CMK (cell line): ENCODE results near the gene ZNF775.

Experiments used
- DNase-seq: peaks from one replicate; pipeline ENCODE4 v3.0.0-alpha.2; 2010; ENCODE audit warnings: low read depth

ZNF775 gene

DNA sequence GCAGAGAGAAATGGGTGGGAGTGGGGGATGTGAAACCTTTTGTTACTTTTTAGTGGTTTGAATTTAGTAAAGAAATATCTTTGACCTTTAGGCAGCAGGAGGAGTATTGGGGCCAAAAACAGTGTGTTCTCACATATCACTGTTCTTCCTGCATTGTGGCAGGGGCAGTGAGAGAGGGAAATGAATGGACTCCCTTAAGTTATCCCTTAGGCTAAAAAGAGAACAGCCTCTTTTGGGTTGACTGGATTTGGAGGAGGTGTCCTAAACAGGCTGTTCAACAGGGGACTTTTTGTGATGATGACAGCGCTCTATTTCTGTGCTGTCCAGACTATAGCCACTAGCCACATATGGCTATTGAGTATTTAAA, 22.3 kb downstream of the ZNF775 start:
- no peak for DNase-seq

DNA sequence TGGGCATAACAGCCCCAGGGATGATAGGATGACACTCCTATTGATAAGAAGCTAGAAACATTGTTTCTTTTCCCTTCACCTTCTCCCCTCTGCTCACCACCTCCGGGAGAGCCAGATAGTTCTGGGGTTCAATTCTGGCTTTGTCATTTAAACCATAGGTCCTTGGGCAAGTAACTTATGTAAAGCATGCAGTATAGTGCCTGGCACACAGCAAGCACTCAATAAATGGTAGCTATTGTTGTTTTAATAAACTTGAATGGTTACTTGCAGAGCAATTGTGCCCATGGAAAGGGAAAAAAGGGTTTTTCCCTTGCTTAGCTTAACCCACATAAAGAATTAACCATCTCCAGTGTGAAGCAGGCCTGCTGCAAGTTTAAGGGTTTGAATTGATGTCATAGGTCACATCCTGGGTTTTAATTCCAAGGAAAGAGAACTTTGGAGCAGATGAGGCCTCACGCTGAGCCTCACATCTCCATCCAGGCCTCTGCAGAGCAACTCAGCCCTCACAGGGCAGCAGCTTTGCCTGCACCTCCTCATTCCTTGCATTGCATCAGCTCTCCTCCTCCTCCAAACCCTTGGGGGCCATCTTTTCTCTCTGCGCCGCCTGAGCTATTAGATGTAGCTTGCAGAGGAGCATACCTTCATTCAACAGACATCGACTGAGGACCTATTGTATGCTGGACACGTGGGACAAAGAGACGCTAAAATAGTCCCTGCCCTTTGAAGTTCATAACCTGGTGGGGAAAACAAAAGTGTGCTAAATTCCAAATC, 22.9 kb downstream of the ZNF775 start:
- no peak for DNase-seq

DNA sequence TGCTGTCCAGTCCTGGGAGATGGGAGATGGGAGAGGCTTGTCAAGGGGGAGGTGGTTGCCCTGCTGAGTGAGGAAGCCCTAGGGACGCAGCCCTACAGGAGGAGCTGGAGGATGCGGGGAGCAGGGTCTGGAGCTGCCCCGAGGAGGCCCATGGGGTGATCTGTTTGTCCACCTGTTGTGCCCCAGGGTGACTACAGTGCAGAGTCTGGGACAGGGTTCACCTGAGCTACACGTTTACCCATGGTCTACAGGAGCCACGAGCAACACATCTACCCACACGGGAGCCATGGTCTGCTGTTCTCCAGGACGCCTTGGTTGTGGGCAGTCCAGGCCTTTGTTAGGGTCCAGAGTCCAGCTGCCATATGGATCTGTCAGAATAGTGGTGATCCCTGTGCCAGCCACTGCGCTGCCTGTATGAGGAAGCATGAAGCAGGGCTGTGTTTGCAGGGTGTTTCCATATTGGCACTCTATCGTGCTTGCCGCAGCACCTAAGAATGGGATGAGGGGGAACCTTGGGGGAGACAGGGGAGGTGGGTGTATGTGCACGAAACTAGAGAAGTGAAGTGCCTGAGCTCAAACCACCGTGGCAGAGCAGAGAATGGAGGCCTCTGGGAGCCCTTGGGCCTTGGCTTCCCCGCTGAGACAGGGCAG, 23.7 kb downstream of the ZNF775 start:
- no peak for DNase-seq

DNA sequence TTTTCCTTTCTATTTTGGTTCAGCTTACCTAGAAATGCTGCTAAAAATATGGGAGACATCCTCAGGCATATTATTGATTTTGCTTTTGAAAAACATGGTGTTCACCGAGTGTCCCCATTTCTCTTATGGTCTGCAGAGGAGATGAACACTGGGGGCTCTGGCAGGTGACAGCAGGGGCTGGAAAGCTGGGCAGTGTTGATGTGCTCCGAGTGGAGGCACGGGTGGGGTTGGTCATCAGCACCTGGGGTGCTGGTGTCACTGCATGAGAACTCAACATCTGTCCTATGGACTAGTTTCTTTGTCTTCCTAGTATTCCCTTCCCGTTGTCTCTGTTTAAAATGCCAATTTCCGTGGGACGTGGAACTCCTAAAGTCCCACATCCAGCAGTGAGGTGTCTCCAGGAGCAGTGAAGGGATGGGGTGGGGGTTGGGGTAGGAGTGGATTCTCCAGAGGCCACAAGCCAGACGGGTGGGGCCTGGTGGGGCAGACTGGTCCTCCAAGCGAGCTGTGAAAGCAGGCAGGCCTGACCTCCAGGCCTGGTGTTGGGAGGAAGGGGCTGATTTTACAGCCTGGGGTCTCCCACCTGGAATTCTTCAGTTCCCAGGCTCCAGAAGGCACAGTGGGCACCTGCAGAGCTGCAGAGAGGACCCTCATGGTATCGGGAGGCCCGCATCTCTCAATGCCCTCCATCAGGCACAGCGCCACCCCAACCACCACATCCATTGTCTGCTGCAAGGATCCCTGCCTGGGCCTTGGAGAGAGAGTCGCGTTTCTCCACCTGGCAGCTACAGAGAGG, 24.4 kb downstream of the ZNF775 start:
- no peak for DNase-seq

DNA sequence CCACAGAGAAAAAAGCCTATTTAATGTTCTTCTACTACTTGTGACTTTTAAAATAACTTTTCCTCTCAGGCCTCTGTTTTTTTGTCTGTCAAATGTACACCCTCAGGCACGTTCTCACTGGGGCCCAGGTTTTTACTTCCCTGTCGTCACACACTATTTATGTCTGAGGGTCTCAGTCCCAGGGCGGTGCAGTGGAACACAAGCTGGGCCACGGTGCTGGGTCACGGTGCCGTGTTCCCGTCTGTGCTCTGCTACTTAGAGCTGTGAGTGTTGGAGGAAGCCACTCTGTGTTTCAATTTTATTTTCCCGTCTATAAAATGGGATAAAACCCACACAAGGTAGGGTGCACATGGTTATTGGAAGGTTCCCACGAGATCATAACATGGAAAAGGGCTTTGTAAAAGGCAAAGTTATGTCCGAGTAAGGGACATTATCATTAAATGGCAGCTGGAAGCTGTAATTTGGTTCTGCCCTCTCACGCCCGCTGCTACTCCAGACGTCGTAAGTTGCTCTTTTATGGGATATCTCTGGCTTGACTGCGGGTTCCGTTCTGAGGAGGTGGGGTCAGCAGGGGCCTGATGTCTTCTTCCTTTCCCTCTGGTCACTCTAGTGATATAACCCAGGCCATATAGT, 25.2 kb downstream of the ZNF775 start:
- no peak for DNase-seq

DNA sequence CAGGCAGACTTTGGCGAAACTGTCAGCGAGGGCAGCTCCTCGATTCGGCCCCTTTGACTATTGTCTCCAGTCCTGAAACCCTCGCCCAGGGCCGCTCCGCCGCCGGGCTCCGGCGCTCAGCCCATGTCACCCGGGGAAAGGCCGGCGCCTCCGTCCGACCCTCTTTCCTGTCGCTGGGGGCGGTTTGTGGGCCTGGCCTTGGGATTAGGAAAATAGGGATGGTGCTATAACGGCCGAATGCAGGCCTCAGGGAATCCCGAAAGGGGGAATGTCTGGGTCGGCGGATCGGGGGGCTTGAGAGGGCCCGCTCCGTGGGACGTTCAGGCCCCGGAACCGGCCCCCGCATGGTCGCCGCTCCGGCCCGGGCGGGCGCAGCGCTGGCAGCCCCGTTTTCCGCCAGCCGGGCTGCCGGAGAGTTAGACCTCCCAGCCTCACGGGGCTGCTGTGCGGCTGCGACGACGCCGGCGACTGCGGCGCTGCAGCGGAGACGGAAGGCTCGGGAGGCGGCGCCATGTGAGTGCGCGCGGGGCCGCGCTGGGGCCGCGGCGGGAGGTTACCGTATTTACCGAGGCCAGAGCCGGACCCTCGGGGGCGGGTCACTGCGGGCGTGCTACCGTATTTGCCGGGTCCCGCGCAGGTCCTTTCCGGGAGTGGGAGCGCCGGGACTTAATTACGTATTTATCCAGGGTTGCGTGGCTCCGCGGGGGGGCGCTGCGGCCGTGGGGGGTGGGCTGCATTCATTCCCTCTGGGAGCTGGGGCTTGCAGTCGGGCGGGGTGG, 25.9 kb downstream of the ZNF775 start:
- DNase-seq: no peak

DNA sequence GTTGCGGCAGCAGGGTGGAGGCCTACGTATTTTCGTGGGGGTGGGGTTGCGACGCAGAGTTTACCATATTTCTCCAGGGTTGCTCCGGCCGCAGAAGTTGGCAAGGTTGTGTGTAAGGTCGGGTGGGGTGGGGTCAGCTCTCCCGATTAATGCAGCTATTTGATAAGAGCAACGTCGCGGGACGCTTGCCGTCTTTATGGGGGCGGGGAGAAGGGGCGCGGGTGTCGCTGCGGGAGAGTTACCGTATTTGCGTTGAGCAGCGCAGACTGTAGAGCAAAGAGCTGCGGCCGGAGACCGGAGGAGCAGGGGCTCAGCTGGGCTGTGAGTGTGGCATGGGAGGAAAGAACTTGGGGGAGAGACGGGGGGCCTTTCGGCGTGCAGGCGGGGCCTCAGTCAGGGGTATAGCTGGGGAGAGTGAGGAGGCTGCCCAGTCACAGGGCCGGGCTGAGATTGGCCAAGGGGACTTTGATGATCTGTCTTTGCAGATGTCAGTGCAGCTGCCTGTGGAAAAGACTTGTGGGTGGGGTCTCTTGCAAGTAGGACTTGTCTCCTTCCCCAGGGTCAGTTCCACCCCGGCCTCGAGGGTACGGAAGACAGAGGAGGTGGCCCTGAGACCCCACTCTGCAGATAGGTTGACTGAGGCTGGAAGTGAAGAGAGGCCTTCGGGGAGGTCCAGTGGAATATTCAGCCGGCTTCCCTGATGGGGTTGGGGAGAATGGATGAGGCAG, 26.6 kb downstream of the ZNF775 start:
- peak; percentile 77 for DNase-seq

DNA sequence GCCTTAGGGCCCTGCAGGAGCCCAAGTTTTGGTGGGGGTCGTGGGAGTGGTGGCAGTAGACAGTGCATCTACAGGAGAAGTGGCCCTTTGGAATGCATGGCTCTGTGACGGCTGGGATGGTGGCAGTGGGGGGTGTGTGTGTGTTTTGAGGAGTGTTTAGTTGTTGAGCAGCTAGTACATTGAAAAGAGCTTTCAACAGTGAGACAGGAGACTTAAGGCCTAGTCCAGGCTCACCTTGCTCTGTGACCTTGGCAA, 27.1 kb downstream of the ZNF775 start:
- no peak for DNase-seq

DNA sequence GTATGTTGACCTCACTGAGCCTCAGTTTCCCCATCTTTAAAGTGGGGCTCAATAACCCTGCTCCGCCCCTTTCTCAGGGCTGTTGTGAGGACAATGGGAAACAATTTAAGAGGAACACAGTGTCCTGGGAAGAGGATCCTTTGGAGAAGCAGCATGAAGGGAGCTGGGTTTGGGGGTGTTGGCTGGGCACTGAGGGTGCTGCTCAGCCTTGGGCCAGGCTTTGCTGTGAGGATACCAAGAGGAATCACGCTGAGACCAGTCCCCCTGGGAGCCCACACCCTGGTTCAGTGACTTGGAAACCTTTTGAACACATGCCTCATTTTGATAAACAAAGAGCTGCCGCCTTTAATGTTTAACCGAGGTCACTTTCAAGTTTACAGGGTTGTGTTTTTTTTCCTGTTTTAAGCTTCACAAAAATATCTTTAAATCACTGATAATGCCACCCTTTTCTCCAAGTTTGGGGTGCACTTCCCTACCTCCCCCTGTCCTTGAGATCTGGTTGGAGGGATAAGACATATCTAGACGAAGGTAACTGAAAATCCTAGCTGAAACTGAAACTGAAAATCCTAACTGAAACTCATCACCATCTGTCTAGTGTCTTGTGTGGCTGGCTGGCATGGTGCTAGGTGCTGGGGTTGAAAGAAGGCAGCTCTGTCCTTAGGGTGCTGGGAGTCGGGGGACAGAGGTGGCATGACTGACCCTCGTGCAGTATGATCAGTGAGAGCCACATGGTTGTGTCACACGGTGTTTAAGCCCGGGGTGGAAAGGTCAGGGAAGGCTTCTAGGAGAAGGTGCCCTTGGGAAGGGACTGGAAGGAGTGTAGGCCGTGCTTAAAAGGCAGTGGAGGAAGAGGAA, 27.7 kb downstream of the ZNF775 start:
- DNase-seq: no peak

DNA sequence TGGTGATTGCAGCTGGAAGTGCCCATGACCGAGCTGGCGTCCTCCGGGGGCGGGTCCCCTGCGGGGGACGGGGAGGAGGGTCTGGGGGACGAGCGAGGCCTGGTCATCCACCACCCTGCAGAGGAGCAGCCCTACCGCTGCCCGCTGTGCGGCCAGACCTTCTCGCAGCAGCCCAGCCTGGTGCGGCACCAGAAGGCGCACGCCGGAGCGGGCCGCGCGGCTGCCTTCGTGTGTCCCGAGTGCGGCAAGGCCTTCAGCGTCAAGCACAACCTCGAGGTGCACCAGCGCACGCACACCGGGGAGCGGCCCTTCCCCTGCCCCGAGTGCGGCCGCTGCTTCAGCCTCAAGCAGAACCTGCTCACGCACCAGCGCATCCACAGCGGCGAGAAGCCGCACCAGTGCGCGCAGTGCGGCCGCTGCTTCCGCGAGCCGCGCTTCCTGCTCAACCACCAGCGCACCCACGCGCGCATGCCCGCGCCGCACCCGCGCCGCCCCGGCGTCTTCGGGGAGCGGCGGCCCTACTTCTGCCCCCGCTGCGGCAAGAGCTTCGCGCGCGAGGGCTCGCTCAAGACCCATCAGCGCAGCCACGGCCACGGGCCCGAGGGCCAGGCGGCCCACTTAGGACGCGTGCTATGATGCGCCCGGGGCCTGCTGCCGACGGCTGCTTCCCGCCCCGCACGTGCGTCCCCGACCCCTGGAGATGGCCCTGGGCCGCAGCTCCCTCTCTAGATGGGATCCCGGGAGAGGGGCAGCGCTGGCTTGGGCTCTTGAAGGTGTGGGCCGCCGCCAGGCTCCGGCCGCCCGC, 28.7 kb downstream of the ZNF775 start:
- DNase-seq: no peak

DNA sequence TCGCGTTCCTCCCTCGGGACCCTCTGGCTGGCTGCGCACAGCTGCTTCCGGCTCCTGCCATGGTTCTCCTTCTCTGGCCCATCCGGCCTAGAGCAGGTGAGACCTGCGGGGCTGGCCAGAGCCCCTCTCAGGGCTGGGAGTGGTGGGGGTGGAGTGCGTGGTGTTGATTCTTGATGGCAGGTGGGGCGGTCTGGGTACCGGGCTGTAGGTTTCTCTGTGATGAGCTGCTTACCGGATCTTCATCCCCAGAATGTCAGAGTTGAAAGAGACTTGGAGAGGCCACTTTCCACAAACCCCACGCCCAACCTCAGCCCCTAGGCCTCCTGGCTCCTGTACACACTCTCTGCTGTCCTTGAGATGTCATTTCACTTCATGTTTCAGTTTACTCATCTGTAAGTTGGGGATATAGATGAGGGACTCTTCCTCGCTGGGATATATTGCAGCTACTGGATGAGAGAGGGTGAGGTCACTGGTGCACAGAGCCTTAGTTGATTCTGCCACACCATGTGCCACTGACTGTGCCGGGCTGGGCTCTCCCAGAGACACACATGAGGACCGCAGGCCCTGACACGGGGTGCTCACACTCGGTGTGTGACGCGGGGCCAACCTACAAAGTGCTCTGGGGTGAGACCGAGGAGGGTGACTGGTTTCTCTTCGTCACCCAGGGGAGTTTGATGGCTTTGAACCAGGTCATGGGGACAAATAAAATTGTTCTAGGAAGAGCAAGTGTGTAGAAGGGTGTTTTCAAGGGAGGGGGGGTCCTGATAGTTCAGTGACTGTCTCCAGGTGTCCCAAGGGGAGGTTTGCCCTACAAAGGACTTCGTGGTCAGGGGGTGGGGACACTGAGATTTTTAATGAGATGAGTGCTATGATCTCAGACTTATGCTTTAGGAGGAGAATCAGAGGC, 29.5 kb downstream of the ZNF775 start:
- DNase-seq: no peak

DNA sequence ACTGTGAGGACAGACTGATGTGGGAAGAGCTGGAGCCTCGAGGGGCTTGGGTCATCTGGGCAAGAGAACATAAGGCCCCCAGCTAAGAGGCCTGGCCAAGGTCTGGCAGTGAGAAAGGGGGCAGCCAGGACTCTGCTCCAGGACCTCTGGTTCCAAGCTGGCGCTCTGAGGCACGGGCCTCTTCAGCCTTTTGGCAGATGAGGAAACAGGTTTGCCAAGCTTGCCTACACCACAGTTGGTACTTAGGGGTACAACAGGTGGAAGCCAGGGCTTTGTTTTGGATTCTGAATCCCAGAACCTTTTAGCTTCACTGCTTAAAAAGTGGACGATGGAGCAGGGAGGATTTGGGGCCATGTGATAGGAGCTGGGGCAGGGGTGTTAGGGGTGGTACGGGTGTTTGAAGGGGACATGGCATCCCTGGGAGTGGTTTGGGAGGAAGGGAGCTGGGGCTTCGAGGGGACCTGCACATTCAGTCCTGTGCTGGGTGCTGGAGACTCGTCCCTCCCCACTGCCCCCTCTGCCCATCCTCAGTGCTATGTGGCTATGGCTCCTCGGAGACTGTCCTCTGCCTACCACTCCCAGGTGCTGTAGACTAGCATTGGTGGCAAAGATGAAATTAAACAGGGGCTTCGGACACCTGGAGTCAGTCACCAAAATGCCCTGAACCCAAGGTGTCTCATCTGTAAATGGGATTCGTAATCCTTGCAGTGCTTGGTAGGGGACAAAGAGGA, 30.3 kb downstream of the ZNF775 start:
- no peak for DNase-seq

DNA sequence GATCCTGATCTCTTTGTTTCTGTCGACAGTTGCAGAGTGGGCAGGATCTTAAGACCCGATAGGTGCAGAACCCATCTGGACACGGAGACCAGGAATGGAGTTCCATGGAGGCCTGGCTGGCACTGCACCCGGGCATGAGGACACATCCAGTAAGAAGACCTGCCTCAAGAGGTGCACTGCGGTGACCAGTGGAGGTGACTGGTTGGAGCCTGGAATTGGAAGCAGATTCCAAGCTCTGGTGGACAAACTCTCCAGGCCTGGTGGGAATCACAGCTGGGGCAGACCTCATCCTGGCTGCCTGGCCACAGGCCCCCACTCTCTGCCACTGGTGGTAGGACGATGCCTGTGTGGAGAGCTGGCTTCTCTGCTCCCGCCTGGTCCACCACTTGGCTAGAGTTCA, 31.0 kb downstream of the ZNF775 start:
- DNase-seq: no peak

DNA sequence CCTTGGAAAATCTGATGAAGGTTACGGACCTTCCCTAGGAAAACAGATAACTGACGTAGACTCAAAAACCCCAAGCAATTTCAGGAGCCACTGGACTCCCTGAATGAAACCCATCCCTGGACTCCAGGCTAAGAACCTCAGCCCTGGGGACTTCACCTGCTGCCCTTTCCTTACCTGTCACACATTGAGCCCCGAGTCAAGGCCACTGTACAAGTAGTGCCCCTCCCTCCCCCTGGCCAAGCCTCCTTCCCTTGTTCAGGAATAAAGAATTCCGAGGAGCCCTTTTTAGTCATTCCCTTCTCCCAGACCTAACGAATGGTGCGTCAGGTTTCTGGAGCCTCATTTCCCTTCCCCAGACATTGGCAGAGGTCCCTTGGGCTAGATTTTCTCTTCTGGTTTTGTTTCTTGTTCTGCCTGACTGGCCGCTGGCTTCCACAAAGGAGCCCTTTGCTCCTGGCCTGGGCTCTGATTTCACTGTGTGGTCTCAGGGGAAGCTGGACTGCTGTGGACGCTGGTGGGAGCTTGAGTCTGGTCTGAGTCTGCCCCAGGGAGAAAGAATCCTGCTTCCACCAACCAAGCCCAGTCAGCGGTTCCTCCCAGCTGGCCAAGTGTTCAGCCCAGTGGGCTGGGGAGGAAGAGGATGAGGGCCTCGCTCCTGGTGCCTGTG, 31.7 kb downstream of the ZNF775 start:
- DNase-seq: no peak

DNA sequence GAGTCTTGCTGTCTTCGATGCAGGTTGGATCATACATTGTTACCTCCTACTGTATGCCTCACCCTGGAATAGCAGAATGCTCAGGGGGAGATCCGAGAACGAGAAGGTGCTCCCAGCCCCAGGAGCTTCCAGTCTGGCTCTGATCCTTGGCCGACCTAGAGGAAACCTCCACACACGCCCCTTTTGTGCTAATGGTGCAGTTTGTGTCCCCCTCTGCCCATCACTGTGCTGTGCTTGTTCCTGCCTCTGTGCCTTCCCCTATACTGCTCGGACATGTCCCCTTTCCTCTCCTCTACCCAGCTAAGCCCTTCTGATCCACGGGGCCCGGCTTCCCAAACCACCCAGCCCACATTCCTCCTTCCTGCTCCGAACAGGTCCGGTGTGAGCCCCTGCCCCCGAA, 32.5 kb downstream of the ZNF775 start:
- DNase-seq: no peak

DNA sequence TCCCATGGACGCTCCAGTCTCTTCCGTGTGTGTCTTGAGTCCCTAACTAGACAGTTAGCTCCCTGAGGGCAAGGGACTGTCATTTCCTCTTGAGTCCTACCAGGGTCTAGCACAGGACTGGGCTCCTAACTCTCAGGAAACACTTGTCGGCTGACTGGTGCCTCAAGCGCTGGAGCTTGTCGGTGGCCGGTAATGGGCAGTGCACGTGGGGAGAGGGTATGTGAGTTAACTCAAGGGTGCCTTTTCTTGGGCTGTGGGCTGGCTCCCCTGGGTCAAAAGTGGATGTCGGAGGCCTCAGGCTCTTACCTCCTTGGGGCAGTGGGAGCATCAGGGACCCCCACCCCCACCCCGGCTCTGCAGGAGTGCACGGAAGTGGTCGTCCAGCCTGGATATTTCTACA, 32.9 kb downstream of the ZNF775 start:
- no peak for DNase-seq
